Body of pancreas (tissue), 4 donors: ENCODE results near the gene AHSP.

Source experiments
- CTCF ChIP-seq, 7 experiments: fragments of 450-650 bp in 4 of 7; fragments of 200-600 bp in 3 of 7; sonication (generic) in 3 of 7; IDR thresholded peaks; one replicate each; pipeline ENCODE4 v1.5.1; 2016 to 2019; ENCODE audit warnings: antibody characterized with exemption in 7 of 7
- POLR2A ChIP-seq, 3 donors: fragments of 450-650 bp; IDR thresholded peaks; one replicate each; pipeline ENCODE4 v1.6.1; 2016; ENCODE audit warnings: antibody characterized with exemption in 3 of 3, mild to moderate bottlenecking in 2 of 3

GRCh38 chr16:31487071-31487719 is 40.5 kb upstream of the AHSP start:
- TF ChIP-seq CTCF (IDR thresholded peaks at IDR 0.05) (no peak), POLR2A (IDR thresholded peaks at IDR 0.05) (no peak)
